Body of pancreas (tissue), 4 donors: ENCODE measurements around the gene SERP1. TPM values are rescaled to one million over a fixed set of nuclear protein-coding genes. Genes with fewer than 3 reads are reported as not detected.

Experiments
- ATAC-seq: fragments of 150-250 bp; one replicate; pipeline ENCODE4 v1.9.1; 2016
- DNase-seq, 4 donors: peaks; one replicate each; pipeline ENCODE4 v3.0.0-alpha.2; 2019
- H3K27ac ChIP-seq, 4 donors: fragments of 200-600 bp; sonication (generic); 1 replicate in 3 of 4; 2 replicates in 1 of 4; pipeline versions ENCODE4 v1.5.1 to v1.6.1; 2016 to 2019; ENCODE audit warnings: mild to moderate bottlenecking in 1 of 4, mixed read lengths in 1 of 4, moderate library complexity in 1 of 4
- H3K27me3 ChIP-seq, 2 donors: fragments of 200-600 bp; sonication (generic); one replicate each; pipeline ENCODE4 v1.6.0; 2016; ENCODE audit warnings: mild to moderate bottlenecking in 1 of 2
- H3K36me3 ChIP-seq, 2 donors: fragments of 200-600 bp; sonication (generic); replicated peaks in 1 of 2; 2 replicates each; pipeline ENCODE4 v1.5.1; 2016; ENCODE audit warnings: low read depth in 2 of 2; ENCODE audit not compliant: insufficient read depth in 1 of 2
- H3K4me1 ChIP-seq: fragments of 200-600 bp; sonication (generic); one replicate; pipeline ENCODE4 v1.6.0; 2016
- H3K4me3 ChIP-seq, 2 donors: fragments of 200-600 bp; sonication (generic); 1 replicate in 1 of 2; 2 replicates in 1 of 2; pipeline ENCODE4 v1.5.1; 2016 to 2019
- H3K9me3 ChIP-seq, 3 donors: fragments of 200-600 bp; sonication (generic); 1 replicate in 2 of 3; 2 replicates in 1 of 3; pipeline ENCODE4 v1.5.1; 2016
- CTCF ChIP-seq, 7 experiments: fragments of 450-650 bp in 4 of 7; fragments of 200-600 bp in 3 of 7; sonication (generic) in 3 of 7; IDR thresholded peaks; one replicate each; pipeline ENCODE4 v1.5.1; 2016 to 2019; ENCODE audit warnings: antibody characterized with exemption in 7 of 7
- POLR2A ChIP-seq, 3 donors: fragments of 450-650 bp; IDR thresholded peaks; one replicate each; pipeline ENCODE4 v1.6.1; 2016; ENCODE audit warnings: antibody characterized with exemption in 3 of 3, mild to moderate bottlenecking in 2 of 3
- WGBS, 2 donors: methylation state at CpG; one replicate each; pipeline ENCODE4 v1.1.5; 2017; 5-methylcytosine and 5-hydroxymethylcytosine counted together
- intact Hi-C: fragments of 100-400 bp; cut with DNase I; formaldehyde crosslinking; loops from one replicate; pipeline ENCODE4 v1.15.1; 2023
- total RNA-seq, 2 donors: library from RNA; depleted of rRNA; stranded (reverse); fragments of >200 nt; gene quantifications; one replicate each; pipeline ENCODE4 v1.1.0, GENCODE V29; 2016

SERP1 gene
- total RNA-seq, 2 donors from 2014 or later: 277 to 1,534 TPM

DNA sequence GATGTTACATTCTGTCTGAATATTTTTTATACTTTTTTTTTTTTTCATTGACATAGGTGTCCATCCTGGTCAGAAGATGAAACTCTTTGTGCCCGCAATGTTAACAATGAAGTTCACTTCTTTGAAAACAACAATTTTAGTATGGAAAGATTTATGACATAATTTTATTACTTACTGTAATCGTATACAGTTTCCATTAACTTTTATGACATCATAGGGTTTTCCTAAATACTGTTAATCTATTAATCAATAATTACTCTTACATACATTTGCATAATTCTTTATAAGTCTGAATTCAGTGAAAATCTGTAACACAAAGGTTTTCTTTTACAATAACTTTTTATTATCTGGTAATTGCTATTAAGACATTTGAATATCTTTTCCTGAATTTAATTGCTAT lies 17.9 kb upstream of the SERP1 start:
- peaks cover 0 to 26% of the 10 kb centered on the region in 2 donors for H3K36me3 ChIP-seq
- intact Hi-C loops: no loop called here
- WGBS, 2 donors: 68 to 81% methylated on average over 2 of the region's 2 CpGs
- H3K4me3 ChIP-seq: no peak overlapping the region
- no peaks in the 10 kb centered on the region for H3K27me3 ChIP-seq
- H3K9me3 ChIP-seq: no peaks in the 10 kb centered on the region
- H3K27ac ChIP-seq: no peak overlapping the region
- ATAC-seq: no peak
- no peak for DNase-seq
- no peaks in the 10 kb centered on the region for H3K4me1 ChIP-seq
- TF ChIP-seq CTCF (IDR thresholded peaks at IDR 0.05): no peak
- no peak for TF ChIP-seq POLR2A (IDR thresholded peaks at IDR 0.05)

- DNase-seq (no peak), ATAC-seq (no peak)
- Histone ChIP-seq H3K9me3 (no peaks in the 10 kb centered on the region), H3K36me3 (peaks cover 0 to 11% of the 10 kb centered on the region in 2 donors), H3K27me3 (no peaks in the 10 kb centered on the region), H3K27ac (no peak overlapping the region), H3K4me3 (no peak overlapping the region), H3K4me1 (no peaks in the 10 kb centered on the region)
- WGBS, 2 donors: 37 to 40% methylated on average over 1 of the region's 1 CpG
- intact Hi-C loops: no loop called here
- TF ChIP-seq CTCF (IDR thresholded peaks at IDR 0.05) (no peak), POLR2A (IDR thresholded peaks at IDR 0.05) (no peak)
These were observed 11.4 kb upstream of the SERP1 start for GRCh38 chr3:150557725-150558124.

DNA sequence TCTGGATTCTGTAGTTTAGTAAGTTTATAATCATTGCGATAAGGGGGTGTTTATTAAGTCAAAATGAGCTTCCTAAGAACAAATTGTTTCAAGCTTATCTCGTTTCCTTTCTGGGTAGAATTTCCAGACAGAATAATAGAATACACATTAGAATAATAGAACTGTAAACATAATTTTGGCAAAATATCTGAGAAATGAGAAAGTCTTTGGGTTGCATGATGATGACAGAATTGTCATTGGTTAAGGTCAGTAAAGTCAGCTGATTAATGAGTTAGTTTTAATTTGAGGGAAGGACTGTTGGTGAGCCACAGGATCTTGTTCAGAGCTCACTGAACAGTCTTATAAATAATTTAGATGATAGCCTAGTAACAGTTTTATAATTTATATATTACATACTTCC lies 10.5 kb upstream of the SERP1 start:
- Histone ChIP-seq H3K4me1 (no peaks in the 10 kb centered on the region), H3K27ac (no peak overlapping the region), H3K36me3 (peaks cover 0 to 9% of the 10 kb centered on the region in 2 donors), H3K27me3 (no peaks in the 10 kb centered on the region), H3K9me3 (no peaks in the 10 kb centered on the region), H3K4me3 (no peak overlapping the region)
- ATAC-seq: no peak
- intact Hi-C loops: no loop called here
- 30 to 36% methylated on average over 2 of the region's 2 CpGs for WGBS, 2 donors
- TF ChIP-seq POLR2A (IDR thresholded peaks at IDR 0.05) (no peak), CTCF (IDR thresholded peaks at IDR 0.05) (no peak)
- no peak for DNase-seq

DNA sequence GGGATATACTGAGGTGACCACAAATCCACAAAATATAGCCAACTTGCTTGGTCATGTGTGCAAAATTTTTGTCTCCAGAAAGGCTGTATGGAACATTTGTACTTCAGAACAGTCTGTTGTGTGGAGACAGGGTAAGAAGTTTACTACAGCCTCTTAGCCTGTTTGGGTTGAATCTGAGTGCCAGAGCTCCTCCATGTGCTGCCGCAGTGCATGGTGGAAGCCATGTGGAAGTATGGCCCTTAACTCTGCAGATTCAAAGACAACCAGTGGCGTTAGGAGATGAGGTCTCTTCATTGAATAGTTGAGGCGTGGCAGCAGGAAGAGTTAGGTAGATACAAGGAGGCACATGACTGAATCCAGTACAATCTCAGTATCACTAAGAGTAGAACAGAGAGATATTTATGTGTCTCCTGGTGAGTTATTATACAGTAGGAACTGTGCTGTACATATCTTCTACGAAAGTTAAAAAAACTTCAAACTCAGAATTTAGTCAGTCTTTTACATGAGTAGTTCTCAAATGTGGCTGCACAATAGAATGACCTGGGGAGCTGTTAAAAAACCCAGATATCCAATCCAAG lies 9.7 kb upstream of the SERP1 start:
- no peak overlapping the region for H3K27ac ChIP-seq
- TF ChIP-seq CTCF (IDR thresholded peaks at IDR 0.05) (no peak), POLR2A (IDR thresholded peaks at IDR 0.05) (no peak)
- no peaks in the 10 kb centered on the region for H3K4me1 ChIP-seq
- DNase-seq: no peak
- no peaks in the 10 kb centered on the region for H3K27me3 ChIP-seq
- intact Hi-C loops: no loop called here
- WGBS, 2 donors: 90 to 93% methylated on average over 4 of the region's 4 CpGs
- H3K9me3 ChIP-seq: no peaks in the 10 kb centered on the region
- H3K36me3 ChIP-seq: peaks cover 0 to 9% of the 10 kb centered on the region in 2 donors
- ATAC-seq: no peak
- no peak overlapping the region for H3K4me3 ChIP-seq

GRCh38 chr3:150547045-150547741 lies 897 bp upstream of the SERP1 start:
- 5 to 12% methylated on average over 7 of the region's 7 CpGs for WGBS, 2 donors
- TF ChIP-seq CTCF (IDR thresholded peaks at IDR 0.05) (no peak), POLR2A (IDR thresholded peaks at IDR 0.05) (no peak)
- peaks cover 36% of the 10 kb centered on the region for H3K4me1 ChIP-seq
- no peaks in the 10 kb centered on the region for H3K9me3 ChIP-seq
- DNase-seq: no peak
- H3K4me3 ChIP-seq: peak overlapping the region; percentile 69 to 73
- H3K36me3 ChIP-seq: peaks cover 0 to 10% of the 10 kb centered on the region in 2 donors
- no peaks in the 10 kb centered on the region for H3K27me3 ChIP-seq
- peak overlapping the region; percentile 60 to 100 (median 99) for H3K27ac ChIP-seq
- intact Hi-C loops: no loop called here
- ATAC-seq: no peak
